COLO829 (cell line): ENCODE results near the gene IL18RAP.

ENCODE experiments used
- DNase-seq: peaks from one replicate; pipeline ENCODE4 v3.0.0; 2012; ENCODE audit warnings: low spot score

Gene IL18RAP

DNA sequence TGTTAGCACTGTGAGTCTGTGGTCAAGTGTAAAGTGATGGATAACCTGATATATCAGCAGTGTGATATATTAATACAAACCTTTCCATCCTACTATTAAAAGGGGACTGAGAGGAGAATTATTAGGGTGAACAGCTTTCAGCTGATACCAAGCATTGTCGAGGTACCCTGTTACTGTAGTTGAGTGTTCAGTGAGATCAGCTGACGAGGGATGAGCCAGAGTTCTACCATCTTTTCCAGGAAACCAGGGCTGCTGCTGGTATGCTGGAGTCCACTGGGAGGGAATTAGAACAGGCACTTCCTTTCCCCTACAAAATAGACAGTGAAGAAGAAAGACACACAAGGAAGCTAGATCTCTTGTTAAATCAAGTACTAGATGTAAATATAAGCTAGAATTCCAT is 408 bp downstream of the IL18RAP start:
- DNase-seq, result no peak

DNA sequence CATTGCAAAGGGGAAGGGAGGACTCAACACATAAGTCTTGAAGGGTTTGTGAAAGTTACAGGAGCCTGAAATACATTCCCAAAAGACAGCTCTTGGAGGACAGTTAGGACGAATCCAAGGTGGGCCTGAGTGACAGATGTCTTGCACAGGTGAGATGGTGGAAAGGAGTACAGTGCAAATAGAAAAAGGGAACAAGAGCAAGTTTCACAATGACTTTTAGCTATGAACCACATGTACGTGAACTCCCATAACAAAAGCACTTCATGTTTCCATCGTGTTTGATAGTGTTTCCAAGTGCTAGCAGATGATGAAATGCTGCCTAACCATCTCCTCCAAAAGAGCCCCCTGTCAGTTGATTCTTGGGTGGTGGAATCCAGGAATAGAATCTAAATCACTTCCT is 1.8 kb downstream of the IL18RAP start:
- no peak for DNase-seq

DNA sequence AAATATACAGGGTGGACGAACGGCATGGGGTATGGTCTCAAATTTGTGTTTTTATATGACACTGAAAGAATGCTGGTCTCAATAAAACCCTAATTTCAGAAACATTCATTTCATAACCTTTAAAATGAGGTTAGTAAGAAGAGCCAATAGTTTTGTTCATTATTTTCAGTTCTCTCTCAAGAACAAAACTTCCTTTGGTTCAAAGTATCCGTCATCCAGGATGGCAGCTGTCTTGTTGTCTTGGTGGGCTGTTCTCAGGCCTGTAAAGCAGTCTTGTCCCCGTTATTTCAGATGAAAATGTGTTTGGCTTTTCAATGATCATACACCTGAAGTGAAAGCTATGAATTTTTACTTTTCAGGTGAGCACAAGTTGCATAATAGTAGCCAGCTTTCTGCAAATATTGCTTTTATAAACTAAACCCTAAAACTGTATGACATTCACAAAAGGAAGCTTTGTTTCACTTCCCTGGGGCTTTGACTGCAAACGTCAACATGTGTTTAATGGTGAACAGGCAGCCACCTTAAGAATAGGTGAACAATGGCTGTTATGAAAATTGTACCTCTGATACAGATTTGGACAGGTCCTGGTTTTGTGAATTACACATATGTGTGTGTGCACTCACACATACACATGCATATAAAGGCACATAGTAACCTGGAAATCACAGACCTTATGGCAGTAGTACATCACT is 2.6 kb downstream of the IL18RAP start:
- DNase-seq, result no peak

DNA sequence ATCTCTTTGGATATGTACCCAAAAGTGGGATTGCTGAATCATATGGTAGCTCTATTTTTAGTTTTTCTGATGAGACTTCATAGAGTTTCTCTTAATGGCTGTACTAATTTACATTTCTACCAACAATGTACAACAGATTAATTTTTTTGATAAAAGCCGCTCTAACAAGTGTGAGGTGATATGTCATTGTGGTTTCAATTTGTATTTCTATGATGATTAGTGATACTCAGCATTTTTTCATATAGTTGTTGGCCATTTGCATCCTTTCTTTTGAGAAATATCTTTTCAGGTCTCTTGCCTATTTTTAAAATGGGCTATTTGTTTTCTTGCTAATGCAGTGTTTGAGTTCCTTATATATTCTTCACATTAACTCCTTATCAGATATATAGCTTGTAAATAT is 4.3 kb downstream of the IL18RAP start:
- no peak for DNase-seq

DNA sequence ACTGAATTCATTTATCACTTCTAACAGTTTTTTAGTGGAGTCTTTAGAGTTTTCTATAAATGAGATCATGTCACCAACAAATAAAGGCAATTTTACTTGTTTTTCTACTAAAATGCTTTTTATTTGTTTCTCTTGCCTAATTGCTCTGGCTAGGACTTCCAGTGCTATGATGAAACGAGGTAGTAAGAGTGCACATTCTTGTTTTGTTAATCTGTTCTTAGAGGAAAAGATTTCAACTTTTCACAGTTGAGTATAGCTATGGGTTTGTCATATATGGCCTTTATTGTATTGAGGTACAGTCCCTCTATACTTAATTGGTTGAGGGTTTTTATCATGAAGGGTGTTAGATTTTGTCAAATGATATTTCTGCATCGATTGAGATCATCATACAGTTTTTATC is 5.6 kb downstream of the IL18RAP start:
- DNase-seq, result no peak

DNA sequence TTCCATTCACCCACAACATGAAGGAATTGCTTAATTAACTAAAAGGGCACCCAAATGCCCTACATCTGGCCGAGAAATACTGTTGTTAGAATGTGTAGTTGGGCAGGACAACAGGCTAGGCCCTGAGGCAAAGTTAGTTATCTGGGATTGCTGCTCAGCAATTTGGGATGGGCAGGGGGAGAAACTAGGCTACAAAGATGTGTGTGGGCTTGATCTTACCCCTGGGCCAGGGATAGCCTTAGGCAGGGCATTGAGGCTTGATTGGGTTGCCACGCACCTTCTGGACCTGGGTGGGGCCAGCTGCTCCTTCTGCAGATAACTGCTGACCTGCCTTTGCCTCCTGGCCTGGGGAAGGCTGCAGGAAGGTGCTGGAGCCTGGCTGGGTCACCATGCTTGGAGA is 9.4 kb downstream of the IL18RAP start:
- no peak for DNase-seq

DNA sequence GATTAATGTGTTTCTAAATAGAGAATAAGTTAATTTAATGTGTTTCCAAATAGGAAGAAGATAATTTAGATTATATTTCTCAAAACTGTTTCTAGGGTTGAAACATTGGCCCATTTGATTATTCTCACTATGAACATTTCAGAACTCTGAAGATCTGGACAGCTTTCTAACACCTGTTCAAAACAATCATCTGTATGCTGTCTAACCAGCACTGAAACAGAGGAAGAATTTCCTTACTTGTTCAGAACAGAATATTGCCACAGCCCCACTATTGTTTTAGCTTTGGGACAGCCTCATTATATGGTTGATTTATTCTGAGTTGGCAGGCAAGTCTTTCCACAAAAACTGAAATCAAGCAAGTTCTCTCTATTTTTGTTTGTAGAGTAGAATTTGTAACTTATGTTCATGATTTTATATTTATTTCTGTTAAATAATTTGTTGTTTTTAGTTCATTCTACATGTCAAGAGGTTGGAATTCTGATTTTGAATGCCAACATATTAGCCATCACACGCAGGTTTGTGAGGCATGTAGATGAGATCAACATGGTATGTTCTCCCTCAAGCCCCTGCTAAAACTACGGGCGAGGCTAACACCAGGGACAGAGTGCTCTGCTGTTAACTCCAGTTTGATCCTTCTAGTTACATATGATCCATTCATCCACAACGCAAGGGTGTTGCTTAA is 11.2 kb downstream of the IL18RAP start:
- no peak for DNase-seq

DNA sequence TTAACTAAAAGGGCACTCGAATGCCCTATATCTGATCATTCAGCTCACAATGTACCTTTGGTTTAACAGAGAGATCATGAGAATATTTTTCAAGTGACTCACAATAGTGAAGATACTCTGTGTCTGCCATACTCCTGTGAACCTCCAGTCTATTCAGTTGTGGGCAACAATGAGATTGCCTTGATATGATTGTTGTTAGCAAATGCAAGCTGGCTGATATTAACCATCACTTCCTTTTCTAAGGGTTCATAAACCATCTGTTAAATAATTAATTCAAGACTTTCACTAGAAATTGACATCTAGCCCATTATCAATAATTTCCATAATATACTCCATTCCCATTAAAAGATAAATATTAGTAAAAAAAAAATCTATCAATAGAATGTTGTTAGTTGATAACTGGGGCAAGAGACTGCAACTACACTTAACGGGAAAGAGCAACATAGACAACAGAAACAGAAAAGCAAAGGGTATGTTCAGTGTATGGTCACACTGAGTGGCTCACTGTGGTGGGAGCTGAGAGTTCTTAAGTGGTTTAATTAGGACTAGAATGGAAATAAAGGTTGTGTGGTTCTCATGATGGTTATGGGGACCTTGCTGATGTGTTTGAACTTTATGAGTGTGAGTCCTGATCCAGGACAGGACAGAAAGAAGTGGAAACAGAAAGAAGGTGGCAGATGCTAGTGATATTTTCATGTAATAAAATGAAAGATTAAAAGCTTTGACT is 11.9 kb downstream of the IL18RAP start:
- no peak for DNase-seq

DNA sequence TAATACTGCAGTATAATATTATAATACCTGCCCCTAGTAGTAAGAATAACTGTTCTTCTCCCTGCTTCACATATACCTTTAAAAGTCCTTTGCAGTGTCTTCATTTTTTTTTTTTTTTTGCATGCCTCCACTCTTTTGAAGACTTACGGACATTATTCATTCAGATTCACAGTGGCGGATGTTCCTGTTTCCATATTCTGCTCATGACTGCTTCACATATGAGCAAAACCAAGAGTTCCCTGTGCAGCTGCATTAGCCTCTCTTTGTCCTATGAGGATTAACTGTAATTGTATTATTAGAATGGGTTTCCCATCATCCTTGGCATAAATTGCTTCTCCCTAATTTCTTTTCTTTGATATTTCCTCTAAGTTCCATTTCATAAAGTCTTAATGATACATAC is 12.8 kb downstream of the IL18RAP start:
- DNase-seq, result no peak

DNA sequence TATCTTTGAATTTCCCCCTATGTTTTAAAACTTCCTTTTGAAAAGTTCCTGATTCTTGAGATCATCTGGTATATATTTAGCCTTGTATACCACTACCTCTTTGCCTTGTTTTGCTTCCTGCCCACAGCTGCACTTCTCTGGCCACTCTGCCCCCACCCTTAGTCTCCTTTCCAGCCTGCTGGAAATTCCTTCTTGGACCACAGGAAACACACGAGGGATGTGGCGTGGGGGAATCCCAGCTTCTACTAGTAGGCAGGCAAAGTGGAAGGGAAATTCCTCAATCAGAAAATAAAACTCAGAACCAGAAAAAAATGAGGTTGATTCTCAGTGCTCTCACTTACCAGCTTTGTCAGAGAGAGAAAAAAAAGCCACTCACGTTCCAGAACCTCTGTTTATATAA is 13.4 kb downstream of the IL18RAP start:
- no peak for DNase-seq

DNA sequence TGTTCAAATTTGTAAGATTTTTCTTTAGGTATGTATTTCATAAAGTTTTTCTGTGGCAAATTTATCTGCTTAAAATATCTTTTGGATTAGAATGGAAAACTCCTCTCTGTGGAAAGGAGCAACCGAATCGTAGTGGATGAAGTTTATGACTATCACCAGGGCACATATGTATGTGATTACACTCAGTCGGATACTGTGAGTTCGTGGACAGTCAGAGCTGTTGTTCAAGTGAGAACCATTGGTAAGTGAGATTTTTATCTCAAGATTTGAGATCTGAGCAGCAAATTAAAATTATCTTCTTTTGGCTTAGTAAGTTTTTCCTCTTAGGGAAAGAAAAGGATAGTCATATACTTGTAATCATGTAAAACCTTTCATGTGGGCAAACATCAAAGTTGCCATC is 14.2 kb downstream of the IL18RAP start:
- no peak for DNase-seq

DNA sequence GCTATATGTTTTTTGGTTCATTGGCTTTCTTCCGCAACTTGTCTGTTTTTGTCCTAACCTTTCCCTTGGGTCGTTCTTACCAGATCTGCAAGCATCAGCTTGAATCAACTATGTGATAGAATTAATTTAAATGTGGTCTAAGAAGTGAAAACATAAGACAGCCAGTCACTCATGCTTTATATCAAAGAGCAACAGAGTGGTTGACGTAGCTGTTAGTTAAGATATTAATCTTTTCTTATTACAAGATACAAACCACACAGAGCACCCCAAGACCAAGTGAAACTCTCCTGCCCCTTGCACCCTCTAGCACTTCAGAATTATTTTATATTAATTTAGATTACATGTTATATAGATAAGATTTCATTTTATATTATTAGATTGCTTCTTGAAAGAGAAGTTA is 15.2 kb downstream of the IL18RAP start:
- no peak for DNase-seq

DNA sequence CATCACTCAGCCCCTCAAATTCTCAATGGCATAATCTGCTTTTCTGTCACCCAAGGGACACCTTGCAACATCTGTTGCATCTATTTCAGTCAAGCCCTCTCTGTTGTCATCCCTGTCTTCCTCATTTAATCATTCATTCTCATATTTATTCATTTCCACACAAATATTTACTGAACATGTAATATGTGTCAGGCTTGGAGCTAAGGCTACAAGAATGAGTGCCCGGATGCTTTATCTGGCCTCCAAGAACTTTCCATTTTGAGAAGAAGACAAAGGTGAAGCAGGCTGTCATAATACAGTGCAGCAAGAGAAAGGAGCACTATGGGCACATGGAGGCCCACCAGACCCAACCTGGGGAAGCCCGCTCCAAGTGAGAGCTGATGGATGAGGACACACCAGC is 15.6 kb downstream of the IL18RAP start:
- no peak for DNase-seq

DNA sequence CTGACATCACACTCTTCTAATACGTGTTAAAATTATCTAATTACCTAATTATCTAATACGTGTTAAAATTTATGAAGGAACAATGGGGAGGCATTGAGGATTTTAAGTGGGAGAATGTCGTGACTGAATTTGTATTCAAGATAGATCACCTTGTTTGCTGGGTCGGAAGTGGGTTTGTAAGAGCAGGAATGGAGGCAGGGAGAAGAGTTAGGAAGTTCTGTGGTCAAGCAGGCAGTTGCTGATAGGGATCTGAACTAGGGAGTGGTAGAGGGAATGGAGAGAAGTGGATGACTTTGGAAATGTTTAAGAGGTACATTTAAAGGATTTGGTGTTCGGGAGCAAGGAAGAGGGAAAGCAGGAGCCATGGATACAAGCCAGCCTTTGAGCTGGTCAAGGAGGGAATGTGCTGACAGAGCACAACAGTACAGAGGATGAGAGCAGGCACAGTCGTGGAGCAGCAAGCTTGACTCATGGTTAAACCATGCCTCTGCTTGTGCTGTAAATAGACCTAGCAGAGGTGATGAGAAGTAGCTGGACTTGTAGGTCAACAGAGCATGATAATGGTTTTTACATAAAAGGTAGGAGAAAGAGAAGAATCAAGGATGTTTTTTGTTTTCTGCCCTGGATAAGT is 16.2 kb downstream of the IL18RAP start:
- DNase-seq, result no peak

DNA sequence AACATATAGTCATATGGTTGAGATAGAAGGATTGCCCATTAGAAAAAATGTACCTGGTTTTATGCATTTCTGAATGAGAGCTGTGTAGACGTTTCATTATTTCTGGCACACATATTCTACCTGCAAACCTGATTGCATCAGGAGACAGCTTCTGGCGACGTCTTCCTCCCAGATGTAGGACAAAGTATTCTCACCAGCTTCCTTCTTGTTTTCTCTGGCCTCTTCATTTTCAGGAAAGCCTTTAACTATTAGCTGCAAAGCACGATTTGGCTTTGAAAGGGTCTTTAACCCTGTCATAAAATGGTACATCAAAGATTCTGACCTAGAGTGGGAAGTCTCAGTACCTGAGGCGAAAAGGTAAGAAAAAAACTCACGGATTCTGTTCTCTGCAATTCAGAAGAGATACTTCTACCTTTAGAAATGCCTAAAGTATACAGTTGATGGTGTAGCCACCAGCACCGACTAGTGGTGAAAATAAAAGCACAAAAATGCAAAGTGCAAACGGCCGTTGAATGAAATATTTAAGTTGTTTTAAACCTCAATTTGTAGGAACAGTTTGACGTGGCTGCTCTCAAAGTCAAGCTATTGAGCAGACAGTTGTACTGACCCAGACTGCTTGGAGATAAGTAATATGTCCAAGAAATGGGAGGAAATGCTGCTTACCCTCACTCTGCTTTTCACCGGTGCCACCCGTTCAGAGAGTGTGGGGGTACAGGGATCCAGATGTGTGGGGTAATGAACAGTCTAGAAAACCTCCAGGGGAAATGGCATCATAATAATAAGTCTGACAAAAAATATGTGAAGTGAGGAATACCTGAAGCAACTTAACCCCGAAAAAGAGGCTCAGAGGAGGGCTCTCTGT is 20.2 kb downstream of the IL18RAP start:
- no peak for DNase-seq

DNA sequence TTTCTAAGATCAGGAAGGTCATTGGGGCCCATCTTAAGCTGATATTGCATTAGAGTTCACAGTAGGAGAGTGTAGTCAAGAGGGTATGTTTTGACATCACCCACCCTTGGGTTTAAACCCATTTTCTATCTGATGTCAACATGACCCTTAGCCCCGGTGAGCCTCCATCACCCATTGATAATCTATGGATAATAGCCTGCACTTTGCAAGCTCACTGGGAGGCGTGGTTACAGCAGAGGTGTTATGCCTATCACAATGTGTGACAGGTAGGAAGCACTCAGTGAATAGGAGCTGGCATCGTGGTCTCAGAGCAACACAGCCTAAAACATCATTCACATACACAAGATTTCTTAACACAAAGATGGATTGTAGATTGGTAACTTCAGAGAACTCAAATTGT is 21.3 kb downstream of the IL18RAP start:
- DNase-seq, result no peak

DNA sequence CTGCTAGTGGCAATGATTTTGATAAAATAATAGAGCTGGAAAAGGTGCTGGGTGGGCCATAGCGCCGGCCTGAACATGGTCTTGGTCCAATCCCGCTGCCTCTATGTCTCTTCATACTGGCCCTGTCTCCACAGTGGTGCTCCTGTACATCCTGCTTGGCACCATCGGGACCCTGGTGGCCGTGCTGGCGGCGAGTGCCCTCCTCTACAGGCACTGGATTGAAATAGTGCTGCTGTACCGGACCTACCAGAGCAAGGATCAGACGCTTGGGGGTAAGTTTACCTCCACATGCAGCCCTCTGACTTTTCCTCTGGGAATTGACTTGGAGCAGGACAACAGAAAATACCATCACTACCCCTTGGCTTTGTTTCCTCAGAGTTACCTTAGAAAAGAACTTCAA is 24.0 kb downstream of the IL18RAP start:
- no peak for DNase-seq

DNA sequence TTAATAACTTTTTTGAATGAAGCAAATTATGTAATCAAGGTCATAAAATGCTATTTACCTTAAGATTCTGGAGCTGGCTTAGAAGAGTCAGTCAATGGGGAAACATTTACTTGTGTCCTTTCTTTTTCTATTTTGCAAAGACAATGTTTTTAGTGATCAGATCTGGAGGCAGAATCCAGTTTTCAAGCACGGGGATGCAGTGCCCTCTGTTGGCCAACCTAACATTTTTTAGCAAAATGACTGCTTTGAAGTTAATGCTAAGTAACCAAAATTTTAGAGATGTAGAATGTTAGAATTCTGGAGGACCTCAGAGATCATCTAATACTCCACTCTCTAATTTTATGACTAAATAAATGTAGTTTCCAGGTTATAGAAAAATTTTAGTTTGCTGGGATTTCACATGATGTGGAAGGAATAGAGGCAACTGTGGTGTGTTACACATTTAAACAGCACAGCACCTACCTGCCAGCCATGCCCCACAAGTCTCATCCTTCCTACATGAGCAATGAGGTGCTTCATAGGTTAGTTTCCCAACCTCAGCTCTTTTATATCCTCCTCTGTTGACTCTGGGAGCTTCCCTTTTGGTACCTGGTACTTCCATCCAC is 26.5 kb downstream of the IL18RAP start:
- peak; percentile 54 for DNase-seq

DNA sequence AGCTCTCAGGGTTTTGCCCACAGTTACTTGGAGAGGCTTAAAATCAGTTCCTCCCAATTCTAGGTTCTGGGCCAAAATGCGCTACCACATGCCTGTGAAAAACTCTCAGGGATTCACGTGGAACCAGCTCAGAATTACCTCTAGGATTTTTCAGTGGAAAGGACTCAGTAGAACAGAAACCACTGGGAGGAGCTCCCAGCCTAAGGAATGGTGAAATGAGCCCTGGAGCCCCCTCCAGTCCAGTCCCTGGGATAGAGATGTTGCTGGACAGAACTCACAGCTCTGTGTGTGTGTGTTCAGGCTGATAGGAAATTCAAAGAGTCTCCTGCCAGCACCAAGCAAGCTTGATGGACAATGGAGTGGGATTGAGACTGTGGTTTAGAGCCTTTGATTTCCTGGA is 29.0 kb downstream of the IL18RAP start:
- no peak for DNase-seq

DNA sequence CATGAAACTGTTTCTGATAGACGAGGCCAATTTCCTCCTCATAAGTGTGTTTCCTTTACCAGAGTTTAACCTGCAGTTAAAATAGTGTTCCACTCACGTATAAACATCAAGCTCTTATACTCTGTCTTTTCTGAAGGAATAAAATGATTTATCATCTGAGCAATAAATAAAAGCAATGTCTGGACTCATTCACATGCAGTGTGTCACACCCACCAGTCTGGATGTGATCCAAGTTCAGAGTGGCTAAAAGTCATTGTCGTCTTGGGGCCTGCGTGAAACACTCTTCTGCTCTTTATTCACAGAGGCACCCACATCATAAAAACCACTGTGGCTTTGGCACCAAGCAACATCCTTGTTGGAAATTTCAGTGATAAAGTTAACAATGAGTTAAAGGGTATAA is 30.5 kb downstream of the IL18RAP start:
- DNase-seq, result no peak

DNA sequence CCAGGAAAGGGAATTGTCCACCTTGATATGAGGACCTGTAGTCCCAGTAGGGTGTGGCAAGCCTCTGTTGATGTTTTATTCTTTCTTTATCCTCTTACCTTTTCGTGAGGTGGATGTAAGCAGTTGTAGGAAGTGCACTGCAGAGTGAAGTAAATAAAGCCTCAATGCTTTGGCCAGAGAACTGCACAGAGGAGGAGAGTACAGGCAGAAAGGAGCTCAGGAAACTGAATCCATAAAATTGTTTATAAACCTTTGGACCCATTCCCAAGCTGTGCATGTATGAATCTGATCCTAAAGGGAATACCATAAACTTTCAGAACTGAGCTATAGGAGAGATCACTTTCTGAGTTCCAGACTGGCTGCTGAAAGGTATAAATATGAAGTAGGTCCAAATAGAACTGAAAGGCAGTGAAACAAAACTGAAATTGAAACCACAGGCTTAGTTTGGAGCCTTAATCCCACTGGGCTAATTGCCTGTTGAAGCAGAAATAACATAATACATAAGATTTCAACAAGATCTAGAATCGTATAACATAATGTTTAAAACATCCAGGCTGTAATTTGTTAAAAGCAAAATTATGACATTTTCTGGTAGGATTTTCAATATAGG is 32.2 kb downstream of the IL18RAP start:
- DNase-seq, result no peak
